NCI-H128 (cell line): ENCODE results near the gene ADAMTS9.
"Not testable (repeated sequence)": the region's sequence is repeated elsewhere in the genome, so short reads cannot be mapped to it uniquely, and the experiment has no call there.

Experiments used
- DNase-seq: peaks from one replicate; lab custom pipeline; 2025; ENCODE audit not compliant: unreplicated experiment; lab: John Stamatoyannopoulos, UW

ADAMTS9 gene

GRCh38 chr3:64546856-64547255 lies 140.9 kb downstream of the ADAMTS9 start:
- DNase-seq = no peak

- DNase-seq = not testable (repeated sequence)
Measured at GRCh38 chr3:64545239-64545638, 142.6 kb downstream of the ADAMTS9 start.

- DNase-seq = no peak
Measured at GRCh38 chr3:64541803-64542202, 146.0 kb downstream of the ADAMTS9 start.

- no peak for DNase-seq
Measured at GRCh38 chr3:64539451-64540196, 148.2 kb downstream of the ADAMTS9 start.

- no peak for DNase-seq
Measured at GRCh38 chr3:64536166-64536565, 151.6 kb downstream of the ADAMTS9 start.

- peak; percentile 63 for DNase-seq
Measured at GRCh38 chr3:64533617-64534317, 154.0 kb downstream of the ADAMTS9 start.

GRCh38 chr3:64530434-64531049 lies 157.3 kb downstream of the ADAMTS9 start:
- DNase-seq = no peak

- no peak for DNase-seq
Measured at GRCh38 chr3:64523324-64523723, 164.5 kb downstream of the ADAMTS9 start.

GRCh38 chr3:64520334-64520733 lies 167.5 kb downstream of the ADAMTS9 start:
- DNase-seq = no peak

GRCh38 chr3:64518950-64519349 lies 168.8 kb downstream of the ADAMTS9 start:
- DNase-seq = no peak

- DNase-seq = no peak
Measured at GRCh38 chr3:64518496-64518895, 169.3 kb downstream of the ADAMTS9 start.

GRCh38 chr3:64514889-64515288 lies 172.9 kb downstream of the ADAMTS9 start:
- DNase-seq = no peak

GRCh38 chr3:64509206-64509605 lies 178.6 kb downstream of the ADAMTS9 start:
- no peak for DNase-seq

GRCh38 chr3:64508140-64508539 lies 179.7 kb downstream of the ADAMTS9 start:
- DNase-seq = no peak

- DNase-seq = no peak
Measured at GRCh38 chr3:64506255-64506654, 181.5 kb downstream of the ADAMTS9 start.

GRCh38 chr3:64505419-64505818 lies 182.4 kb downstream of the ADAMTS9 start:
- DNase-seq = no peak

- DNase-seq = no peak
Measured at GRCh38 chr3:64502284-64502683, 185.5 kb downstream of the ADAMTS9 start.

GRCh38 chr3:64501298-64501906 lies 186.4 kb downstream of the ADAMTS9 start:
- DNase-seq = no peak

GRCh38 chr3:64496786-64497490 lies 190.9 kb downstream of the ADAMTS9 start:
- DNase-seq = no peak

GRCh38 chr3:64495781-64496334 lies 191.9 kb downstream of the ADAMTS9 start:
- DNase-seq = no peak
